ENCODE results near the gene KCNH4. TPM values are rescaled to one million over a fixed set of nuclear protein-coding genes. Genes with fewer than 3 reads are reported as not detected.

KCNH4 gene
- total and polyA plus RNA-seq, 9 of the 15 experiments (the other 6 are each of a cell fraction or from before 2014, with no cell fraction given), result 0.10 to 1.8 (median 0.50) TPM

DNA sequence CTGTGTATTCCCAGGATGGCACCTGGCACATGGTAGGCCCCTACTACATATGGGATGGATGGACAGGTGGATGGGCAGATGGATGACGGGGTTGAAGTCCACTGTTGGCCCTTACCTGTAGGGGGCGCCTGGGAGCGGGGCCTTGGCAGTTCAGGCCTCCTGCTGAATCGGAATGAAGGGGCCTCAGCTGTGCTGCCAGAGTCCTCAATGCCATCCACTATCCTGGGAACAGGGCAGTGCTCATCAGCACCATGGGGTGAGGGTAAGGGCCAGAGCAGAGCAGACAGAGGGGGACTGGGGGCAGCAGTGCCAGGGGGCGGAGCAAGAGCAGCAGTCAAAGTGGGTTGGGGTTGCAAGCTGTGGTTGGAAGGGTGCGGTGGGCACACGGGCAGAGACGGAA is 17.8 kb downstream of the KCNH4 start:
- H3K4me2 ChIP-seq (ENCODE audit: insufficient read depth, low read length), result no peak overlapping the region
- POLR2A ChIA-PET, result interaction anchor here (0.6 kb wide), 2 partner anchors 33 to 150 kb away, joined by 3 to 4 read pairs; no protein-coding TSS in a partner anchor
- TF ChIP-seq, protein P1, sequence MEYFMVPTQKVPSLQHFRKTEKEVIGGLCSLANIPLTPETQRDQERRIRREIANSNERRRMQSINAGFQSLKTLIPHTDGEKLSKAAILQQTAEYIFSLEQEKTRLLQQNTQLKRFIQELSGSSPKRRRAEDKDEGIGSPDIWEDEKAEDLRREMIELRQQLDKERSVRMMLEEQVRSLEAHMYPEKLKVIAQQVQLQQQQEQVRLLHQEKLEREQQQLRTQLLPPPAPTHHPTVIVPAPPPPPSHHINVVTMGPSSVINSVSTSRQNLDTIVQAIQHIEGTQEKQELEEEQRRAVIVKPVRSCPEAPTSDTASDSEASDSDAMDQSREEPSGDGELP (CRISPR knock-in tag; IDR thresholded peaks at IDR 0.05; ENCODE audit: borderline replicate concordance), result peak; percentile 46; the same call in 1 of the 2 replicates
- TF ChIP-seq RCOR1 (IDR thresholded peaks at IDR 0.05; ENCODE audit: borderline replicate concordance in 1 of 2, low read depth in 2 of 2, low read length in 2 of 2), result 0 out of 4 replicates have a peak, but pooled peaks of 1 of the 2 experiments have one; percentile 22
- TF ChIP-seq ZFX (CRISPR knock-in tag; IDR thresholded peaks at IDR 0.05), result 0 out of 2 replicates have a peak, but pooled peaks have one; percentile 33
- TF ChIP-seq XRCC5 (IDR thresholded peaks at IDR 0.05; ENCODE audit: low read depth, low read length), result 0 out of 2 replicates have a peak, but pooled peaks have one; percentile 46
- TF ChIP-seq, protein P2, sequence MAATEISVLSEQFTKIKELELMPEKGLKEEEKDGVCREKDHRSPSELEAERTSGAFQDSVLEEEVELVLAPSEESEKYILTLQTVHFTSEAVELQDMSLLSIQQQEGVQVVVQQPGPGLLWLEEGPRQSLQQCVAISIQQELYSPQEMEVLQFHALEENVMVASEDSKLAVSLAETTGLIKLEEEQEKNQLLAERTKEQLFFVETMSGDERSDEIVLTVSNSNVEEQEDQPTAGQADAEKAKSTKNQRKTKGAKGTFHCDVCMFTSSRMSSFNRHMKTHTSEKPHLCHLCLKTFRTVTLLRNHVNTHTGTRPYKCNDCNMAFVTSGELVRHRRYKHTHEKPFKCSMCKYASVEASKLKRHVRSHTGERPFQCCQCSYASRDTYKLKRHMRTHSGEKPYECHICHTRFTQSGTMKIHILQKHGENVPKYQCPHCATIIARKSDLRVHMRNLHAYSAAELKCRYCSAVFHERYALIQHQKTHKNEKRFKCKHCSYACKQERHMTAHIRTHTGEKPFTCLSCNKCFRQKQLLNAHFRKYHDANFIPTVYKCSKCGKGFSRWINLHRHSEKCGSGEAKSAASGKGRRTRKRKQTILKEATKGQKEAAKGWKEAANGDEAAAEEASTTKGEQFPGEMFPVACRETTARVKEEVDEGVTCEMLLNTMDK (IDR thresholded peaks at IDR 0.05; ENCODE audit: borderline replicate concordance, insufficient read depth, low read depth, low read length, poor library complexity, severe bottlenecking), result peak; percentile 54
- TF ChIP-seq CXXC5 (CRISPR knock-in tag; IDR thresholded peaks at IDR 0.05), result no peak
- peak; percentile 29; the same call in 1 of the 2 replicates for TF ChIP-seq CREM (IDR thresholded peaks at IDR 0.05; ENCODE audit: low read depth)
- peak in 1 of 2 experiments; percentile 39; a peak in 1 of 4 replicates for TF ChIP-seq RAD21 (CRISPR knock-in tag; conservative IDR thresholded peaks at IDR 0.05 in 1 of 2, IDR thresholded peaks at IDR 0.05 in 1 of 2)
- TF ChIP-seq, protein P3, sequence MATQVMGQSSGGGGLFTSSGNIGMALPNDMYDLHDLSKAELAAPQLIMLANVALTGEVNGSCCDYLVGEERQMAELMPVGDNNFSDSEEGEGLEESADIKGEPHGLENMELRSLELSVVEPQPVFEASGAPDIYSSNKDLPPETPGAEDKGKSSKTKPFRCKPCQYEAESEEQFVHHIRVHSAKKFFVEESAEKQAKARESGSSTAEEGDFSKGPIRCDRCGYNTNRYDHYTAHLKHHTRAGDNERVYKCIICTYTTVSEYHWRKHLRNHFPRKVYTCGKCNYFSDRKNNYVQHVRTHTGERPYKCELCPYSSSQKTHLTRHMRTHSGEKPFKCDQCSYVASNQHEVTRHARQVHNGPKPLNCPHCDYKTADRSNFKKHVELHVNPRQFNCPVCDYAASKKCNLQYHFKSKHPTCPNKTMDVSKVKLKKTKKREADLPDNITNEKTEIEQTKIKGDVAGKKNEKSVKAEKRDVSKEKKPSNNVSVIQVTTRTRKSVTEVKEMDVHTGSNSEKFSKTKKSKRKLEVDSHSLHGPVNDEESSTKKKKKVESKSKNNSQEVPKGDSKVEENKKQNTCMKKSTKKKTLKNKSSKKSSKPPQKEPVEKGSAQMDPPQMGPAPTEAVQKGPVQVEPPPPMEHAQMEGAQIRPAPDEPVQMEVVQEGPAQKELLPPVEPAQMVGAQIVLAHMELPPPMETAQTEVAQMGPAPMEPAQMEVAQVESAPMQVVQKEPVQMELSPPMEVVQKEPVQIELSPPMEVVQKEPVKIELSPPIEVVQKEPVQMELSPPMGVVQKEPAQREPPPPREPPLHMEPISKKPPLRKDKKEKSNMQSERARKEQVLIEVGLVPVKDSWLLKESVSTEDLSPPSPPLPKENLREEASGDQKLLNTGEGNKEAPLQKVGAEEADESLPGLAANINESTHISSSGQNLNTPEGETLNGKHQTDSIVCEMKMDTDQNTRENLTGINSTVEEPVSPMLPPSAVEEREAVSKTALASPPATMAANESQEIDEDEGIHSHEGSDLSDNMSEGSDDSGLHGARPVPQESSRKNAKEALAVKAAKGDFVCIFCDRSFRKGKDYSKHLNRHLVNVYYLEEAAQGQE (IDR thresholded peaks at IDR 0.05; ENCODE audit: borderline replicate concordance), result 0 out of 2 replicates have a peak, but pooled peaks have one; percentile 6
- TF ChIP-seq, protein P3 (CRISPR knock-in tag; IDR thresholded peaks at IDR 0.05; ENCODE audit: low read depth), result no peak

More for the DNA sequence above, 17.8 kb downstream of the KCNH4 start:
- Histone ChIP-seq H3K9ac (ENCODE audit: insufficient read depth in 1 of 2, low read depth in 2 of 2, low read length in 2 of 2) (peak overlapping the region in 1 of 2 experiments; percentile 84; a peak in 3 of 4 replicates), H2AFZ (ENCODE audit: low read depth, low read length) (peak overlapping the region; percentile 72; the same call in 1 of the 2 replicates), H4K20me1 (replicated peaks; ENCODE audit: control insufficient read depth, insufficient read depth, low read length) (no peaks in the 10 kb centered on the region; the same call in 1 of the 2 replicates), H3K36me3 (ENCODE audit: control insufficient read depth, insufficient read depth, low read length) (no peaks in the 10 kb centered on the region), H3K4me1 (replicated peaks in 1 of 2; ENCODE audit: control insufficient read depth in 2 of 2, insufficient read depth in 2 of 2, low read length in 2 of 2) (peaks cover 7 to 30% of the 10 kb centered on the region in 2 experiments; a peak in 3 of 5 replicates), H3K27me3 (ENCODE audit: control insufficient read depth in 2 of 2, insufficient read depth in 2 of 2, low read length in 2 of 2) (no peaks in the 10 kb centered on the region), H3K79me2 (ENCODE audit: control insufficient read depth, insufficient read depth, low read length) (no peaks in the 10 kb centered on the region), H3K27ac (ENCODE audit: extremely low read depth, low read depth, low read length) (no peak overlapping the region), H3K9me3 (replicated peaks; ENCODE audit: control insufficient read depth, insufficient read depth, low read depth, low read length) (no peaks in the 10 kb centered on the region), H3K4me3 (no peak overlapping the region), H3K9me1 (ENCODE audit: control insufficient read depth, insufficient read depth, low read length) (peaks cover 4% of the 10 kb centered on the region)
- DNase-seq (ENCODE audit: extremely low read depth in 1 of 4, low spot score in 3 of 4) (peak; percentile 68 to 76 (median 68)), FAIRE-seq (peak; percentile 84), ATAC-seq (peak; percentile 86)
- in situ Hi-C loops (cut with MboI), result no loop called here
- intact Hi-C loops (cut with micrococcal nuclease), result no loop called here
- BruUV-seq (replicated peaks), result no TSS peak
- WGBS (ENCODE audit: insufficient coverage, low coverage, missing lambda C conversion rate), result 11% methylated on average over 6 of the region's 8 CpGs
- CTCF ChIA-PET (ENCODE audit: low intra/inter-chr PET ratio), result interaction anchor here (0.7 kb wide), 1 partner anchor 270 kb away, joined by 3 read pairs; no protein-coding TSS in a partner anchor

Data from K562 (cell line).